GM21447 (cell line): ENCODE measurements around the gene LPCAT3.
A peak's percentile ranks its signal among the peaks of the same experiment; 100 is the strongest.

Source experiments
- ATAC-seq: cut with Tn5 transposase; IDR thresholded peaks from one replicate; pipeline ENCODE4 v1.9.1; 2021; ENCODE audit not compliant: unreplicated experiment

Gene LPCAT3

GRCh38 chr12:6954316-6955107 lies 63.8 kb downstream of the LPCAT3 start:
- no peak for ATAC-seq

DNA sequence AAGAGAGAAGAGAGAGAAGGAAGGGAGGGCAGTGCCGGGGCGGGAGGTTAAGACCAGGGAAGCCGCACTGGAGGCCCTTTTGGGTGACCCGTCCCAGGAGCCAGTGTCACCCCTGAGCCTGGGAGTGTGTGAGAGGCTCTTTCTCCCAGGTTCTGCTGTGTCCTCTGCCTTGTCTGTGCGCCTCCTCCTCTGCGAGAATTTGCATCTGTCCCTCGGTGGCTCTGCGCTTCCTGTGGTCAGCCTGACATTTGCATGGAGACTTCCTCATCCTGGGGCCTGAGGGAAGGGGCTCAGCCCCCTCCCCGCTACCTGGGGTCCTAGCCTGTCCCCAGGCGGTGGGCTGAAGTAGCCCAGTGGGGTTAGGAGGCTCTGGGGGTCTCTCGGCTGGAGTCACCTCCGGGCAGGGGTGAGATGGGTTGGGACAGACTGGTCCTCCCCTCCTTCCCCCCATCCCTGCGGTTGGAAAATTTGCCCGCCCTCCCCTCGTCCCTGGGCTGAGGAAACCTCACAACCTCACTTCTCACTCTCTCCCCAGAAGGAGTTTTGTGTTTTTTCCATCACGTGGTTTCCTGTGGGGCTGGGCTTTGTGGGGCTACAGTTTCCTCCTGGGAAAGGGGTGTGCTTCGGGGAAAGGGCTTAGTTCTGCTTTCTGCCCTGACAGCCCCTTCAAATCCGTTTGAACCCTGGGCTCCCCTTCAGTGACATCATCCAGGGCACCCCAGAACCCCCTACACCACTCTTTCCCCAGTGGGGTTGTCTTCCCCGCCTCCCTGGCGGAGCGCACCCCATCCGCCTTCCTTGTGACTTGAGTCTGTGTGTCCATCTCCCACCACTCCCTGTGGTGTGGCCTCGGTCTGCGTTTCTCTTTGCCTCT lies 64.6 kb downstream of the LPCAT3 start:
- ATAC-seq = peak; percentile 44

DNA sequence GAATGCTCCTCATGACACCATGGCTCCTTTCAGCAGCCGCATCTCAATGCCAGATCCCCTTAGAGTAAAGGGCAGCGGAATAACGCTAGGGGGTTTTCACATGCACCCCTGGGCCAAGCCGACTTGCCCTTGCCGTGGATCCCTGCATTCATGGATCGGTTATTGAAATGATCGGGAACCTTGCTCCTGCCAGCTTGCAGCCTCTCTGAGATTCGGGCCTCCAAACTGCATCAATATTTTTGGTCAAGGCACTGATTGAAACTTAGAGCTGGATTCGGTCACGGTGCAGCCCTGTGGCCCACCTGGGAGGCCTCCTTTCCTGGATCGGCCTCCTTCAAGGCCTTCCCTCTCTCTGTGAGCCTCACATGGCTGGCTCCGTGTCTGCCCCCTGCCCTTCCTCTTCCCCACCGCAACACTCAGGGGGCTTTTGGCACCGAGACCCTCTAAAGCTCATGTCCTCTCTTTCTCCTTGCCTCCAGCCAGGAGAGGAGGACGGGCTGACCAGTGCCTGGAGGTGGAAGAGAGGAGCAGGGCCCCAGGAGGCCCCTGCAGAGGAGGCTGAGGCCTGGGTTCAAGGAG lies 65.3 kb downstream of the LPCAT3 start:
- no peak for ATAC-seq

- no peak for ATAC-seq
Measured at GRCh38 chr12:6952121-6952862, 66.0 kb downstream of the LPCAT3 start.

- no peak for ATAC-seq
Measured at GRCh38 chr12:6951551-6952120, 66.6 kb downstream of the LPCAT3 start.

GRCh38 chr12:6950811-6951540 lies 67.3 kb downstream of the LPCAT3 start, which contains the start of gene PTPN6:
PTPN6 (plus strand) TSS chr12:6951356; CDS start chr12:6951513, 157 bp downstream.
- no peak for ATAC-seq

DNA sequence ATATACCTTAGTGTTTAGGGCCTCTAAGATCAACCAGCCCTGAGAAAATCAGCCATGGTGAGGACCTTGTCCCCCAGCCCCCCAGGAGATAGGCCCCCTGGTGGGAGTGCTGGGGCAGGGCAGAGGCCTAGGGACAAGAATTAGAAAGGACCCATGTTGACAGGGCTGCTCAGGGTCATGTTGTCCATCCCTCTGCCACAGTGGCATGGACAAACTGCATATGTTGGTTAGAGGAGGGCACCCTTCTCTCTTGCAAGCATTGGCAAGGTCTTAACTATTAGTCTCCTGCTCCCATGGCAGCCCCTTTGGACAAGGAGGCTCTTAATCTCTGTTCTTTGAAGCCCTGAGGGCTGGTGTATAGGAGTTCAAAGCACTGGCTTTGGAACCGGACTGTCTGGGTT lies 67.9 kb downstream of the LPCAT3 start:
- ATAC-seq = no peak

DNA sequence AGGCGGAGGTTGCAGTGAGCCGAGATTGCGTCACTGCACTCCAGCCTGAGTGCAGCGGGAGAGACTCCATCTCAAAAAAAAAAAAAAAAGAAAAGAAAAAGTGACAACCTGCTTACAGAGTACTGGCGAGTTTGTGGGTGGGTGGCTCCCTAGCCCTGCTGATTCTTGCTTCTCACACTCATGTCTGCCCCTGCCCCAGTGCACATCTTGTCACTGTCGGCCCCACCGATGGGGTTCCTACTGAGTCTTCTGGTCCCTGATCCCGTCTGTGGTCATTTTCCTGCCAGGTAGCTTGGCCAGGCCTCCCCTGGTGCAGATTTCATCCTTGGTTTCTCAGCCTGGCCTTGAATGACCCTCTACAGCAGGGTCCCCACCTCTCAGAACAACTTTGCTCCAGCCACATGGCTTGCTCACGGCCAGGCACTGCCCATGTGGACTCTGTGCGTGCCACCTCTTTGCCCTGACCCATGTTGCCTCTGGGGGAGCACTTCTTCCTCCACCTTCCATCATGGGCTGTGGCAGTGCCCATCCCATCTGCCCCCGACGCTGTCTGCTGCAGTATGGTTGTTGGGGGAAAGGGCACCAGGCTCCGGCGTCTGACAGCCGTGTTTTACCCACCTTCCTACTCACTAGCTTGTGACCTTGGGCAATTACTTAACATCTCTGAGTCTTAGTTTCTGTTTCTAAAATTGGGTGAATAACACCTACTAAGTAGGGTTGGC lies 69.2 kb downstream of the LPCAT3 start:
- no peak for ATAC-seq

- no peak for ATAC-seq
Measured at GRCh38 chr12:6947615-6948014, 70.7 kb downstream of the LPCAT3 start.

GRCh38 chr12:6946920-6947374 lies 71.3 kb downstream of the LPCAT3 start:
- ATAC-seq = no peak

DNA sequence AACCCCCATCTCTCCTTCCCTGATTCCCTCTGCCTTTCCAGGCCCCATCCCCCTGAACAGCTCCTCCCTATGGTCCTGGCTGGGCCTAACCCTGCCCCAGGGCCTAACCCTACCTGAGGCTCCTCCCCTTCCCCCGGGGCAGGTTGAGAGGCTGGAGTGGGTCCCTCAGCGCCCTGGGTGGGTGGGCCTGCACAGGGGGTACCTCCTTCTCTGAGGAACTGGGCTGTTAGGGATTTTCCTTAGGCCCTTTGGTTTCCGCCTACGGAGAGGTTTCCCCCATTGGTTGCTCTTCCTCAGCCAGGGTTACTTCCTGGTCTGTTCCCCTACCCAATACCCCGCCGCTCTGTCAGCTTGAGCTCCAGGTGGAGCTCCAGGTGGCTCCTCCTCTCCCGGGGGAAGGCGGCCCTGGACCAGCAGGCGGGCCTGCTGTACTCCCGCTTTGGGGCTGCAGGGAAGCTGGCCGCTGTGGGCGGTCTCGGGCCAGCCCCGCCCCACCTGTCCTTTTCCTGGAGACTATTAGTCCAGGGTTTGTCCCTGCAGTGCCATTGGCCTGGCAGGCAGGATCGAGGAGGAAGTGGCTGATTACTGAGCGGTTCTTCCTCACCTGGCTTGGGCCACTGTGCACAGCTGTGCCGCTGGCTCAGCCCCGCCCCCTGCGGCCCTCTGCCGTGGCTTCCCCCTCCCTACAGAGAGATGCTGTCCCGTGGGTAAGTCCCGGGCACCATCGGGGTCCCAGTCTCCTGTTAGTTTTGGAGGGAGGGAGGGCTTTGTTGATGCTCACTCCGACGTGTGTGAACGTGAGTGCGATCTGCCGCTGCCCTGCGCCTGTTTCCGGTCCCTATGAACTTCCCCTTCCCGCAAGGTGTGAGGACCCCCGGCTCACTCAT lies 72.0 kb downstream of the LPCAT3 start:
- ATAC-seq = peak; percentile 28

DNA sequence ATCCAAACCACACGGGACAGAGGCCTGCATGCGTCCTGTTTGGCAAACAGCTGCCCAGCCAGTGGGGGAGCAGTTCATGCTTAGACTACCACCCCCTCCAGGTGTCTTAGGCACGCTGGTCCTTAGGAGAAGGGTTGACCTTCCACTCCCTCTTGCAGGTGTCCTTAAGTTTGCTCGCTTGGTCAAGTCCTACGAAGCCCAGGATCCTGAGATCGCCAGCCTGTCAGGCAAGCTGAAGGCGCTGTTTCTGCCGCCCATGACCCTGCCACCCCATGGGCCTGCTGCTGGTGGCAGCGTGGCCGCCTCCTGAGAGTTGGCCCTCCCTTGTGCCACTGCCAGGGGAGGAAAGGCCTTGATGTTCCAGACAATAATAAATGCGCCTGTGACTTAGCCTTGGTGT lies 72.7 kb downstream of the LPCAT3 start:
- ATAC-seq = no peak

GRCh38 chr12:6944381-6945186 lies 73.7 kb downstream of the LPCAT3 start:
- ATAC-seq = peak; percentile 44

DNA sequence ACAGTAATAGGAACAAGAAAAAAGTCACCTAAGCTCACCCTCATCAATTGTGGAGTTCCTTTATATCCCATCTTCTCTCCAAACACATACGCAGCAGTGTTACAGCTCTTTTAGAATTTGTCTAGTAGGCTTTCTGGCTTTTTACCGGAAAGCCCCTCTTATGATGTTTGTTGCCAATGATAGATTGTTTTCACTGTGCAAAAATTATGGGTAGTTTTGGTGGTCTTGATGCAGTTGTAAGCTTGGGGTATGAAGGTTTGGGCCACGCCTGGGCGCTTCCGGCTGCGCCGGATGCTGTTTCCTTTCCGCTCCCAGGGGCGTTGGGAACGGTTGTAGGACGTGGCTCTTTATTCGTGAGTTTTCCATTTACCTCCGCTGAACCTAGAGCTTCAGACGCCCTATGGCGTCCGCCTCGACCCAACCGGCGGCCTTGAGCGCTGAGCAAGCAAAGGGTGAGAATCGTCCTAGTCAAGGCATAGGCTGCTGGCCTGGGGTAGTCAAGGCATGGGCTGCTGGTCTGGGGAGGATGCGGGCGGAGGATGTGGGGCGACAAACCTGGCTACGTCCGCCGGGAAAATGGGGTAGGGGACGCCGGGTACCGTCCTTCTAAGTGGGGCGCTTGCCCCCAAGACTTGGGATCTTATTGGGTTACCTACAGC lies 74.4 kb downstream of the LPCAT3 start, which contains the start of the genes C12orf57 and RNU7-1:
TSS of gene C12orf57 (plus strand) at position 301 of the 659 bp plus-strand sequence. CDS start at position 401, 100 bp downstream.
TSS of gene RNU7-1 (plus strand) at position 95 of the 659 bp plus-strand sequence.
- no peak for ATAC-seq

DNA sequence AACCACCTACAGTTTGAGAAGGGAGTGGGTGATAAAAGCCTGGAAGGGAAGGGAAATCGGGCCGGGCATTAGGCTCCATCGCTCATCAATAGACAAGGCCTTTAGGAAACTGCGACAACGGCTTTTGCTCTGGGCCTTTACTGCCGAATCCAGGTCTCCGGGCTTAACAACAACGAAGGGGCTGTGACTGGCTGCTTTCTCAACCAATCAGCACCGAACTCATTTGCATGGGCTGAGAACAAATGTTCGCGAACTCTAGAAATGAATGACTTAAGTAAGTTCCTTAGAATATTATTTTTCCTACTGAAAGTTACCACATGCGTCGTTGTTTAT lies 74.9 kb downstream of the LPCAT3 start:
- ATAC-seq = no peak

GRCh38 chr12:6942331-6942665 lies 76.0 kb downstream of the LPCAT3 start:
- no peak for ATAC-seq

DNA sequence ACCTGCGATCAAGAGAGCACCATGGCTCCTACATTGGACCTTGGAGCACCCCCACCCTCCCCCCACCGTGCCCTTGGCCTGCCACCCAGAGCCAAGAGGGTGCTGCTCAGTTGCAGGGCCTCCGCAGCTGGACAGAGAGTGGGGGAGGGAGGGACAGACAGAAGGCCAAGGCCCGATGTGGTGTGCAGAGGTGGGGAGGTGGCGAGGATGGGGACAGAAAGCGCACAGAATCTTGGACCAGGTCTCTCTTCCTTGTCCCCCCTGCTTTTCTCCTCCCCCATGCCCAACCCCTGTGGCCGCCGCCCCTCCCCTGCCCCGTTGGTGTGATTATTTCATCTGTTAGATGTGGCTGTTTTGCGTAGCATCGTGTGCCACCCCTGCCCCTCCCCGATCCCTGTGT lies 76.5 kb downstream of the LPCAT3 start:
- no peak for ATAC-seq
